Measurements from ENCODE around the gene OFD1.

OFD1 gene

GRCh38 chrX:13797512-13797911 is 63.0 kb downstream of the OFD1 start:
- DNase-seq (ENCODE audit: low spot score): no peak

- no peak for DNase-seq (ENCODE audit: low spot score)
Measured at GRCh38 chrX:13798184-13798583, 63.6 kb downstream of the OFD1 start.

DNA sequence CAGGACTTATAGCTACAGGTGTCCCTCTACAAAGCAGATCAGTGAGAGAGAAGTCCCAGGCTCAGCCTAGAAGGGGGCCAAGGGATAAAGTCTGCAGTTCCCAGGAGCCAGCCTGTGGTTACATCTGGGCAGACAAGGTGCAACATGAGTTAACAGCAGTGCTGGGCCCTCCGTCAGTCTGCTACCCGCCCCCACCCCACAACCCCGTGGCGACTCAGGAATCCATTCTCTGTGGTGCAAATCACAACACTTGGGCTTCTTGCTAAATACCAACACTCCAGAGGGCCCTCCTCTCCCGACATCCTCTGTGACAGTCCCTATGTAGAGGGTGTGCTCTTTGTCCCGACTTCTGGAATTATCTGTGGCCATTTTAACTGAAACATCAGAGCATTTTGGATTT is 68.6 kb downstream of the OFD1 start:
- DNase-seq (ENCODE audit: low spot score): no peak

- DNase-seq (ENCODE audit: low spot score): no peak
Measured at GRCh38 chrX:13805241-13805640, 70.7 kb downstream of the OFD1 start.

DNA sequence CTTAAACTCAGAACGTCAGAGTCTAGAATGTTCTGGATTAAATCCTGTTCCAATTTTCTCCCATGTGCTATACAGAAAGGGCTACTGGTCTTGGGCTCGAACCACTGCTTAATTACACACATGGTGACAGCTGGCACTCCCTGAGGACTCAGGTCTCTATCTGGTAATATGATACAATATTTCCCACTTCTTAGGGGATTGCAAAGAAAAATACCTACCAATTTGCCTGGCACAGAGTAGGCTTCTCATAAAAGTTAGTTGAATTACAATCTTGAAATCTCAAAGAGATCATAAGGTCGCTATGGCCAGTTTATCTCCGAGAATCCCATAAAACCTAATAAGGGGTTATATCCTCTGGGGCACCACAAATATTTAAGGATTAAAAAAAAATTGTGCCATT is 73.7 kb downstream of the OFD1 start:
- DNase-seq (ENCODE audit: low spot score): no peak

DNA sequence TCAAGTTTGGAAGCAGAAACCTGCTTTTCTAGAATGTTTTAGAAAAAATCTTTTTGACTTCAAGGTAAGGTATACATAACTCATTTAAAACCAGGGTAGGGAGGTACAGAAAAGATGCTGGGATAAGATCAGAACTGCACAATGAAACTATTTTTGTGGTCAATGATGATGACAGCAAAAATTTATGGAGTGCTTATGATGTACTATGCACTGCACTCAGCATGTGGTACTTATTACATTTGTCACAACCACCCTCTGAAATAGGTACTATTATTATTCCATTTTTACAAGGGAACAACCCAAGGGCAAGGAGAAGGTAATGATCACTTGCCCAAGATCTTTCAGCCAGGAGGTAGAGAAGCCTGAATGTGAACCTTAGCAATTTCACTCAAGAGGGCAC is 74.3 kb downstream of the OFD1 start:
- no peak for DNase-seq (ENCODE audit: low spot score)

DNA sequence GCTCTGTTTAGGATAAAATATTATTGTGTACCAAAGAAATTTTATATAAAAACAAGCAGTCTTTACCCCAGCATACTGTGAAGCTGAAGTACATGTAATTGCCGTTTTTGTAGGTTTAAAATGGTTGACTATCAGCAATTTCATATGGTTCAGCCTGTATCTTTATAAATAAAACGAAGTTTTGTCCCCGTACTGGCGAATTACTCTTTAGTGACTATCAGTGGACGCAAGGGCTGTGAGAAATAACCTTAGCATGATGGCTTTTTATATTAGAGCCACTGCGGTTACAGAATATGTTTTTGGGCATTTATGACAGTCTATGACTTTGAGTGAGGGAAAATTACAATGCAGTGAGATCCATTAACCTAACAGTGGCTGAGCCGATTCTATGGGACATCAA is 81.1 kb downstream of the OFD1 start:
- DNase-seq (ENCODE audit: low spot score): no peak

DNA sequence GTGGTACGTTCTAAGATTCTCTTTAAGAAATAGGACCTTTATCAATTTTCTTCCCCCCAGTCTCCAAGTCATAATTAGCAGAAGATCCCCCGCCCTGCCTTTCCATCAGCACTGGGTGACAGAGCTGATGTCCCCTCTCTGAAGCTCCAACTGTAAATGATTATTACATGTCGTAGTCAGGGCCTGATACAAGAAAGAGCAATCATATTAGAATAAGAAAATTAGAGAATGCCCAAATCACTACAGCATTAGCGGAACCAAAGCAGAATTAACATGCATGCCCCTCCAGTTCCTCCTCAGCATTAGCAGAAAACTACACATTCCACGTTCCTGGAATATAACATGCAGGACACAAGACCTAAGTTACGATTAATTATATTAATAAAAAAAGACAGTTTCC is 81.6 kb downstream of the OFD1 start:
- no peak for DNase-seq (ENCODE audit: low spot score)

DNA sequence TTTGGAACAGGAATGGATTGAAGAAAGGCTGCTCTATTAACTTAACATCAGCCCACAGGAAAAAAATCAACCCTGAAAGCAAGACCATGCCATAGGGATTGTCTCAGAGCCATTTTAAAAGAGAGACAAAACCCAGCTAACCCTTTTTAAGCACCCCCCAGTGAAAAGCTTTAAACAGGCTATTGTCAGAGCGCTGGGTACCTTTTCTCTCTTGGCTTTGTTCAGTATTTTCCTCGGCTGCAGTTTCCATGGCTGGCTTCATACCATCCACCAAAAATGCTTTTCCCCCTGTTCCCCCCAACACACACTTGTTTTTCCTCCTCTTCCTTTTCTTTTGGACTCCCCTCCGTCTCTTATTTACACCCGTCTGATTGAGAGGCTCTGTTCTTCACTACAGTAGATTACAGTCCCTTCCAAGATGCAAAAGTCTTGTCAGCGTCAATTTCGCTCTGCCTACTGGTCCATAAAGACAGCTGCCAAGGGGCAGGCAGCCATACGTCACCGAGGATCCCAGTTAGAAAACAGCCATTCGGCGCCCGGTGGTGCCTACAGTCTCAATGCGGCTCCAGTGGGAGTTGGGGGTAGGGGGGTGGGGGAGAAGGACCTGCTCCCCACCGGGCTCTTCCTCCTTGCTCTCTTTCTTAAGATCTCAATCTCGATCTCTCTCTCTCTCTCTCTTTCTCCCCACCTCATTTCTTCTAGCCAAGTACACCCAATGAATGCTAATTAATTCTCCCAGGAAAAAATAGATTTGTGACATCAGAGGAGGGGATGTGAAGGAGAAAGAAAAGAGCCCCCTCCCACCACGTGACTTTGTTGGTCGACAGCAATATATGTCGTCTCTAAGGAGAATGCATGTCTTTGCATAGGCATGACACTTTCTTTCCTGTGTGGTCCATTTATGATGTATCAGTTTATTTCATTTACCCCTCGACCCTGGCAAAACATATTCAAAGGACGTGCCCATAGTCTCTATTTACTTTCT is 82.4 kb downstream of the OFD1 start, which contains the start of gene GPM6B:
TSS of gene GPM6B (minus strand) at position 451 of the 985 bp plus-strand sequence. CDS start at position 262, 189 bp downstream.
- DNase-seq (ENCODE audit: low spot score): no peak
